Ovary (tissue), 3 donors: ENCODE results near the gene ZMYND8.

Experiments used
- CTCF ChIP-seq, 3 donors: fragments of 450-650 bp in 2 of 3; fragments of 200-600 bp in 1 of 3; IDR thresholded peaks; one replicate each; pipeline versions ENCODE4 v1.5.1 to v1.8.0; 2016 to 2022; ENCODE audit warnings: antibody characterized with exemption in 3 of 3, mild to moderate bottlenecking in 1 of 3
- EP300 ChIP-seq: sonication (generic); formaldehyde crosslinking; IDR thresholded peaks from one replicate; pipeline ENCODE4 v1.6.1; 2017; ENCODE audit warnings: antibody characterized with exemption
- POLR2A ChIP-seq: fragments of 450-650 bp; IDR thresholded peaks from one replicate; pipeline ENCODE4 v1.6.1; 2017; ENCODE audit warnings: antibody characterized with exemption, mild to moderate bottlenecking, moderate library complexity
- donor health status: DM: no; HTN: no; CAD: no.

GRCh38 chr20:47160240-47160639 is 196.3 kb downstream of the ZMYND8 start:
- TF ChIP-seq CTCF (IDR thresholded peaks at IDR 0.05) (no peak), POLR2A (no peak), EP300 (no peak)
